HG03066 (cell line): ENCODE data around the gene GNAO1.

Source experiments
- ATAC-seq: cut with Tn5 transposase; IDR thresholded peaks from one replicate; pipeline ENCODE4 v1.9.1; 2021; ENCODE audit warnings: low read depth; ENCODE audit not compliant: unreplicated experiment

Gene GNAO1

DNA sequence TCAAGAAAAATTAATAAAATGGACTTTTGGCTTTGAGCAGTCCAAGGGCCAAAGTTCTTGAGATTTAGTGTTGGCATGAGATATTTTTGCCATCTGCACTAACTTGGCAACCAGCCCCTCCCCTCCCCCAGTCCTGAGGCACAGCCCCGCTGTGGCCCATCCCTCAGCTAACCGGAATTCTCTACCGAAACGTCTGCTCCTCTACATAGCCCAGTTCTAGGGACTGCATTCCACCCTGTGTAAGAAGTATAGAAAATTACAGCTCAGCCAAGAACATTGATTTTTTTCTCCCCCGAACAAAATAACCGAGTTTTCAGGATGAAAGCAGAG, 136.6 kb downstream of the GNAO1 start:
- no peak for ATAC-seq

DNA sequence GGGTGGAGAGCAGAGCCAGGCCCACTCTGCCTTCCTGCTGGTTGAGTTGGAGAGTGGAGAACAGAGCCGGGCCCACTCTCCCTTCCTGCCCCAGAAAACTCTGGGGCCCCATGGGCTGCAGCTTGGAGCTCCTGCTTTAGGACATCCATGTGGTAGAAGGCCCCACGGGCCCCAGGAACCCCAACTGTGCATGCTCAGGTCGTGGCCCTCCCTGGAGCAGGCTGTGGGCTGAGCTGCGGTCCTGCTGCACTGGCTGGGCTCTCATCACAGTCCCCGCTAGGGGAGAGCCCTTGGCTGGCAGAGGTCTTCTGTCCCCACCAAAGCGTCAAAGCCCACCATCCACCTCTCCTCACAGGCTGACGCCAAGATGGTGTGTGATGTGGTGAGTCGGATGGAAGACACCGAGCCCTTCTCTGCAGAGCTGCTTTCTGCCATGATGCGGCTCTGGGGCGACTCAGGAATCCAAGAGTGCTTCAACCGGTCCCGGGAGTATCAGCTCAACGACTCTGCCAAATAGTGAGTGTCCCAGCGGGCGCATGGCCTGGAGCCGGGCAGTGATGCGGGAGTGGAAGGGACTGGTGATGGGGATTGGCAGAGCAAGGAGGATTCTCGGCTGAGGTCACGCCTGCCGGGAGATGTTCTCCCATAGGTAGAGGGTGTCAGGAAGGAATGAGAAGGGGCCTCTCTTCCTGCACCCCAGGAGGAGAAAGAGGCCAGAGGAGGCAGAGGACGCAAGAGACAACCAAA, 137.2 kb downstream of the GNAO1 start:
- ATAC-seq: no peak

DNA sequence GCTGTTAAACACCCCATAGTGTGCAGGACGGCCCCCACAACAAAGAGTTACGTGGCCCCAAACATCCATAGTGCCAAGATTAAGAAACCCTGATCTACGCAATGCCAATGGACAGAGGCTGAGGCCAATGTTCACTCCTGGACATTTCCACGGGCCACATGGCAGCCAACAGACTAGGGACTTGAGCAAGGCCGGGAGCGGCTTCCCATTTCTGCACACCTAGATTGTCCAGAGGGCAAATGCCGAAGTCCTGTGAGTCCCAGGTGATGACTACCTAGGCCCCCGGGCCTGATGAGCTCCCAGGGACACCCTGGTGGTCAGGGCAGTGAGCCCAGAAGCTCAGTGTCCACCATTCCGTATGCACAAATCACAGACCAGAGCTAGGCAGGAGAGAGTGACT, 138.6 kb downstream of the GNAO1 start:
- no peak for ATAC-seq

DNA sequence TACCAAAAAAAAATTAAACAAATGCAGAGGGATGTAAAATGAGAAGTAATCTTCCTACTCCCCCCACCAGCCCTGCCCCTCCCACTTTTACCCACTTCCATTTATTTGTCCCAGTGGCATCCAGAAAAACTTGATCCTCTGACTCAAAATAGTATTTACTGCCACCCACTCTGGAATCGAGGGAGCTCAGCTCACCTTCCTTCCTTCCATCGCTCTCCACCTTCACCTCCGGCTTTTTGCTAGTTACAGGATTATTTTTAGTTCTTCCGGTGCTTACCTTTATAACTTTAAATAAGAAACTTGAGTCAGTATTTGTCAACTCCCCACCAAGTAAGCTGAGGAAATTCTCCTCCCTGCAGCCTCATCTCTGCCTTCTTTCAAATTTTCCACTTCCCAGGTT, 139.2 kb downstream of the GNAO1 start:
- no peak for ATAC-seq

DNA sequence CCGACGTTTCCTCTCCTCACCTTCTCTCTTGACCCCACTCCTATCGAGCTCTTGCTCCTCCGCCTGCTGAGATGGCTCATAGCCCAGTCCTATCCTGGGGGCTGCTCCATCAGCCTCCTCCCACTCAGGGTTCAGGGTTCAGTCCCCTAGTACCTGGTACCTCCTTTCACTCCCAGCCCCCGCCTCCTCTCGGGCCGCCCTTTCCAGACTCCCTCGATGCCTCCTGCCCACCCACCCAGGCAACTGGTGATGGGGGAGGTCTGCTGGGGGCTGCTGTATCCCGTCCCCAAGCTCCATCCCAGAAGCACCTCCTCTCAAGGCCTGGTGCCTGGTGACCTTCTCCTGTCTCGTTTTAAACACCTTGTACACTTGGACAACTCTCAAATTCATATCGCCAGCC, 140.1 kb downstream of the GNAO1 start:
- no peak for ATAC-seq

DNA sequence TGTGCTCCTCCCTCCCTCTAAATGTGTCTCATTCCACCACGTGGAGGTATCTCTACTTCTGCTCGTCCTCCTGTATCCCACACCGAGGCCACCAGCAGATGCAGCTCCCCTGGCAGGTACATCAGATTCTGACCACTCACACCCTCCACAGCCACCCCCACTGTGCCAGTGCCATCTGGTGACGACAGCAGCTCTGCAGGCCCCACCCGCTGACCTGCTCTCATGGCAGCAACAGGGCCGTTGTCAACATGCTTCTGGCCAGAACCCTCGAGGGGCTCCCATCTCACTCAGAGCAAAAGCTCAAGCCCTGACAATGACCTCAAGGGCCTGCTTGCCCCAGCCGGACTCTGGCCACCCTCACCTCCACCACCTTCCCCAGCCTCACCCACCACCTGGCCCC, 140.6 kb downstream of the GNAO1 start:
- ATAC-seq: no peak

DNA sequence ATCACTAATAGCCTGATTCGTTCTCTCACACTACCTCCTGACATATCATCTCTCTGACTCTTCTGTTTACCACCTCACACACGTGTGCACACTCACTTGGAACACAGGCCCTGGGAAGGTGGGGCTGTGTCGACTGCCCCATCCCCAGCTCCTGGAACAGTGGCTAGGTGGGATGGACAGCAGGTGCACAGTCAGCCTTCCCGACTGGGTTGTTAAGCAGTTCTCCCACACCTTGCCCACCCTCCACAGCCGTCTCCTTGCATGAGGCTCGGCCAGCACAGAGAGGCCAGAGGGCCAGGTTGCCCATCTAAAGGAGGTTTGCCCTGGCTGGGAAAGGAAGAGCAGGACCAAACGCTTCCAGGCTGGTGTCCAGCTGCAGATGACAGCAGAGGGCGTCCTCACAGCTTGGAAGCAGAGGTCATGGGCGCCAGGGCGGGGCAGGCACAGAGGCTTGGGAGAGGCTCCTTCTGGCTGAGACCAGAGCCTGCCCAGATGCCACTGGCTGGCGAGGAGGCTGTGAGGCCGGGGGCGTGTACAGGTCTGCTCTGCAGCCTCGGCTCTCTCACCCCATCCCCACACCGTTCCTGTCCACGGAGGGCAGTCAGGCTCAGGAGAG, 141.3 kb downstream of the GNAO1 start:
- no peak for ATAC-seq

DNA sequence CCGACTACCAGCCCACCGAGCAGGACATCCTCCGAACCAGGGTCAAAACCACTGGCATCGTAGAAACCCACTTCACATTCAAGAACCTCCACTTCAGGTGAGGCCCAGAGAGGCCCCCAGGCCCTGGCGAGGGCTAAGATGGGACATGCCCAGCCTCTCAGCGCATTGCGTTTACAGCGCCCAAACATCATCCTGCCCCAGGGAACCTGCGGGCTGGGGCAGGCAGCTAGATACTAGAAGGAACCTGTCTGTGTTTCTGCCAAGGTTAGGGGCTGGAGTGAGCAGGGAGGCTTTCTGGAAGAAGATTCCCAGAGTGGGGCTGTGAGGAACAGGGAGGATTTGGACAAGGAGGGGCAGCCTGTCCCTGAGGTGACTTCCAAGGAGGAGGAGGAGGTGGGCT, 143.5 kb downstream of the GNAO1 start:
- no peak for ATAC-seq

DNA sequence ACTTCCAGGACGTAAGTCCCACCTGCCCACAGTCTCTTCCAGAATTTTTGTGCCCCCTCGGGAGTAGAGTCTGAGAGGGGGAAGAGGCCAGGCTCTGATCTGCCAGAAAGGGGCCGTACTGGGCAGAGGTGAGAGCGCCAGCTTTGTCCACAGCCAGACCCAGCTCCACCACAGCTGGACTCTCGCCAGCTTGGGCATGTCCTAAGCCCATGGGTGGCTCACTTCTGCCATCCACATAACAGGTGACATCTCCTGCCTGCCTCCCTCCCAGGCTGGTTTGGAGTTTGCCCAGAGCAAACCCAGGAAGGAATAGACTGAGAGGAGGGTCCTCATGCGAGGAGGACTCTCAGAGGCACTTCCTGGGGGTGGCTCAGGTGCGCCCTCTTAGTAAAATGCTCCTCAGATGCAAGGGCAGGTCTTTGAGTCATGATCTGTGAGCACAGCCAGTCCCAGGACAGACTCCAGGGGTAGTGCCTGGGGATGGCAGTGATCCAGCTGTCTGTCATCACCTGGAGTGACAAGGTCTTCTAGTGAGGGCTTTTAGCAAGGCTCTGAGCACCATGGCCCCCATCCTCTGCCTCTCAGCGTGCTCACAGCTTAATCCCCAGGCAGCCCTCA, 144.9 kb downstream of the GNAO1 start:
- ATAC-seq: no peak

DNA sequence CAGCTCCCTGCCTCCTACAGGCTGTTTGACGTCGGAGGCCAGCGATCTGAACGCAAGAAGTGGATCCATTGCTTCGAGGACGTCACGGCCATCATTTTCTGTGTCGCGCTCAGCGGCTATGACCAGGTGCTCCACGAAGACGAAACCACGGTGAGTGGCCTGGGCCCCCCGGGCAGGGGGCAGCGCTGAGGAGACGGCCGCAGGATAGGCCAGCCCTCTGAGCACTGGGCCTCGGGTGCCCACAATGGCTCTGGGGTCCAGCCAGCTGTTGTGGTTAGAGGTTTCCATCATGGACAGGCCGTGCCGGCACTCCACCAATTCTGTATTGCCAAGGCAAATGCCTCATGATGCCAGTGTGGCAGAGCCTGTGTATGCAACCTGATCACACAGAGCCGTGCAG, 145.4 kb downstream of the GNAO1 start:
- ATAC-seq: no peak

DNA sequence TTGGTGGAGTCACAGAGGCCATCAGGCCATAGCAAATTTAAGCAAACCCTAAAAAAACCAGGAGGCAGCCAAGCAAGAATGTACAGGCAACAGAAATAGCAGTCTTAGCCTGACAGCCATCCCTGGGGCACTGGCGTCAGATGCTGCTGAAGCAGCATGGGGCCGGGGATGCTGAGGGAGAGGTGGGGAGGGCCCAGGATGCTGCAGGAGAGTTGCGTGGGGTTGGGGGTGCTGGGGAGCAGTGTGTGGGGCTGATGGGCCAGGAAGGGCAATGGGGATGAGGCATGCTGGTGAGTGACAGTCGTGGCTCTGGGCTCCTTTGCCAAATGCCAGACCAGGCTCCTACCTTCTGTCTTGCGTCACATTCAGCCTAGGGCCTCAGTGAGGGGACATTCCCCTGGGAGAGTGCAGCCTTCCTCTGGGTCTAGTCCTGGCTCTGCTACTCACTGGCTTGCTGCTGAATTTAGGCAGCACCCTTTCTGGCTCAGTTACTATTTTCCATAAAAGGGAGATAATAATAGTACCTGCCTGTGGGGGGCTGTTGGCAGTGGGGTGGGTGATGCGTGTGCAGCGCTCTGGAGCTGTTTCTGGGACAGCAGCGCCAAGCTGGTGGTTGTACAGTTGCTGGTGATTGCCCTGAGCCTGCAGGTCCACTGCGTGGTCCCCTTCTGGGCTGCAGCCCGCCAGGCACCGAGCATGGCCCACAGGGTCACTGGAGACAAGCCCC, 146.0 kb downstream of the GNAO1 start:
- no peak for ATAC-seq

DNA sequence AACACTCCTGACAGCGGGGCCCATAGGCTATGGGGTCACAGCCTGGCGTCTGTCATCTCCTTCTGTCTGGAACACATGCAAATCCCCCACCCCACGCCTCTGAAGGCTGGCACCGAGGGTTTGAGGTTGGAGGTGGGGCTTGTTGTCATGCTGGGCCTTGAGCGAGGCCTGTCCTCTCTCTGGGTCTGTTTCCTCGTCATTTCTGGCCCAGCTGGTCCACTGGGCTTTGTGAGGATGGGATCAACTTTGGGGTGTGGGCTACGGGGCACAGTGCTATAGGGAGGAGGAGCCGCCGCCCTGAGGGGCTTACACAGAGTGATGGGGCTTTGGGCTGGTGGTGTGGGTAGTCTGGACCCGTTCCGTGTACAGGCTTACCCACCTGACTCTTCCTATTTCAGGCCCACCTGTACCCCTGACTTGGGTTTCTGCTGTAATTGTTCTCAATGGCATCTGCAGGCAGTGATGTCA, 146.6 kb downstream of the GNAO1 start:
- ATAC-seq: no peak

DNA sequence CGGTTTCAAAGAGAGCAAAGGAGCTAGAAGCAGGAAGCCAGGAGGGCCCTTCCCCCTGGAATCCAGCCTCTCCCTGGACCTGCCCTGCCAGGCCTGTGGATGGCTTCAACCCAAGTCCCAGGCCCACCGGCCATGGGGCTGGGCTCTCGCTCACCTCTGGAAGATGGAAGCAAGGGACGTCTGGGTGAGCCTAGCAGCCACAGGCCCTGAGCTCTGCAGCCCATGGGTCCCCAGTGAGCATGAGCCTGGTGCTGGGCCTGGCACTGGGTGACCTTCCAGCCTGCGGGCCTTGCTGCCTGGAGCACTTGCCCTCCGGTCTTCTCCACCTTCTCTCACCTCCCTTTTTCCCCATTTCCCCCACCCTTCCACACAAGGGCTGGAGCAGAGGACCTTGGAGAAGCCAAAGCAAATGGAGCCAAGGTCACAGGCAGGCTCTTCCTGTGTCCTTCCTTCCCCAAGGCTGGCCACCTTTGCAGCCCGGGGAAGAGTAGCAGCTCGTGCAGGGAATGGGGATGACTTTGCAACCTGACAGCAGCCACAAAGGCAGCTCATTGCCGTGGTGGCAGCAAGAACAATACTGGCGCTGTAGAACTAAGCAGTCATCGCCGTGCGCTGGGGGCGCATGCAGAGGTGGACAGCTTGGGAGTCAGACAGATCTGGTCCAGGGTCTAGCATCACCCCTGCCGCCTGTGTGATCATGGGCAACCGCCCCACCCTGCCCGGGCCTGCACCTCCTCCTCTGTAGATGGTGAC, 147.5 kb downstream of the GNAO1 start:
- ATAC-seq: no peak

DNA sequence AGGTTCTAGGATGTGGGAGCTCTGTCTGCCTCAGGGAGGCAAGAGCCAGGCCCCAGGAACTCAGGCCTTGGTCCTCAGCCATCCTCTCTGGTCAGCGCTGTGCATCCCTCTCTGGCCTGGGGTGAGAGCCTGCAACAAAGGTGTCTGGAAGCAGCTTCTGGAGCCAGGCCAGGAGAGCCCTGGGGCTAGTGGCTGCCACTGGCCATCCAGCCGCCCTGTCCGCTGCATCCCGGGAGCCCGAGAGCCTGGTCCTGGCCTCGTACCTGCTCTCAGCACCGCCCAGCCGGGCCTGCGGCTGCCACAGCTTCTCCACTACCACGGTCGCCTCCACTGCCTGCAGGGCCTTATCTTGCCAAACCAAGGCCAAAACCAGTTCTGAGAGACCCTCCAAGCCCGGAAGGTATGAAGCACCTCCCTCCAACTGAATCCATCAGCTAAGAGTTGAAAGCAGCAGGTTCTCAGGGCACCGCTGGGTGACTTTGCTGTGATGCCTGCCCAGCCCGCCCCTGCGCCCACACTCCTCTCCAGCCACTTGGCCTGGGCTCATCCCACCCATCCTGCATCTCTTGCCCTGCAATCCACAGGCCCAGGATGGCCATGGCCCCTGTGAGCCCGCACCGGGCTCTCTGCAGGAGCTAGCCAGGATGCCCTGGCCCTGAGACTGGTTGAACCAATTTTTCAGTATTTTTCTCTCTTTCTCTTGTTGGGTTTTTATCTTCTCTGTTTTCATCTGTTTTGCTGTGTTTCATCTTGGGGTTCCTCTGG, 148.3 kb downstream of the GNAO1 start:
- no peak for ATAC-seq

DNA sequence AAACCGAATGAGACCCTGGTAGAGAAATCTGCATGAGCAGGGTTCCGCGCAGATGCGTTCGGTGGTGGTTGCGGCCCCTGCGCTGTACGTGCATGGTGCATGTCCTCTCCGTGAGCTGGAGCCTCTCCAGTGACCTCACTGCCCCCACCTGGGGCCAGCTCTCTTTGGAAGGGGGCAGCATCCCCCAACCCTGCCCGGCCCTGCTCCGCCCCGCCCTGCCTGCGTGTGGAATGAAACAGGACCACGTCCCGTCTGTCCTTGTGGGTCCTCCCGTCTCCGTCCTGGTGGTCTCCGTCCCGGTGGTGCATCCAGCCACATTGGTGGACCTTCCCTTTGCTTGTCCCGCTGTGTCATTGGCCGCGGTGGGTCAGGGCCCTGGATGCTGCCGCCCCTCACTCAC, 149.1 kb downstream of the GNAO1 start:
- ATAC-seq: no peak

DNA sequence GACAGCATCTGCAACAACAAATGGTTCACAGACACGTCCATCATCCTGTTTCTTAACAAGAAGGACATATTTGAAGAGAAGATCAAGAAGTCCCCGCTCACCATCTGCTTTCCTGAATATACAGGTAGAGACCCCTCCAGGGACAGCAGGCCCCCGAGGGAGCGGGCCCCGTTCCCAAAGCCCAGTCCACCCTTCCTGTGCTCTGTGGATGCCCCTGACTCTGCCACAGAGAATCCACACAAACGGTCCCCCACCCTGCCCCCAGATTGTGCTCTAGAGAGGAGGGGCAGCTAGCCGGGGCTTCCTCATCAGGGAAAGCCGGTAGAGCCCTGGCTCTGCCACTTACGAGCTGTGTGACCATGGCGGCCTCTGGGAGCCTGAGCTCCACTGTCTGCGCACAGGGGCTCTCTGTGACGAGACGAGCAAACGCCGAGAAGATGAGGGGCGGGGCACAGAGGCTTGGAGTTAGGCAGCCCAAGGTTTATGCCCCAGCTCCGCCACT, 149.6 kb downstream of the GNAO1 start:
- ATAC-seq: no peak

DNA sequence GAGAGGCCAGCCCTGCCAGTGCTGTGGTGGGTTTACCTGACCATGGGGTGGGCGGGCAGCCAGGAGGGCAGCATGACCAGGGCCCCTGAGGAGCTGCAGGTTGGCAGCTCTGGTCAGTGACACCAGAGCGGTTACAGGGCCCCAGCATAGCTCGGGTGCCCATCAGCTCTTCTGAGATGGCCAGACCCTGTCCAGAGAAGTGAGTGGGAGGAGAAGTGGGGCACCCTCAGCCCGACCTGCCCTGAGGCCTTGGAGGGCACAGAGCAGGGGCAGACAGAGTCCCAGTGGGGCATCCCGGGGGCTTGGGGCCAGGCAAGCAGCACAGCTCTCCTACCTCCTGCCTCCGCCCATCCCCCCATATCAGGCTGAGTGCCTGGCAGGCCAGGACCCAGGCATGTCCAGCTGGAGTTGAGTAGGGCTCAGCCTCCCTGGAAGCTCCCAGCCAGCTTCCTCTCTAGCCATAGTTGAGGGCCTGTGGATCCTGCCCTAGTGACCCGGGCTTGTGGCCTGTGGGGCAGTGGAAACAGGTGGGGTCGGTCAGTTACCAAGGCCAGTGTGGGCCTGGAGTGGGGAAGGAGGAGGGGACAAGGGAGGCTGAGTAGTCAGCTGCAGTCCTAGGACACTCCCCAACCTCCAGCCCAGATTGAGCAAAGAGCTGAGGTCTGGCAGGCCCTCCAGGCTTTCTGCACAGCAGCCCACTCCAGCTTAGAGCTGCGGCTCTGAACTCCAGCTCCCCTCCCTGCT, 150.5 kb downstream of the GNAO1 start:
- ATAC-seq: no peak

DNA sequence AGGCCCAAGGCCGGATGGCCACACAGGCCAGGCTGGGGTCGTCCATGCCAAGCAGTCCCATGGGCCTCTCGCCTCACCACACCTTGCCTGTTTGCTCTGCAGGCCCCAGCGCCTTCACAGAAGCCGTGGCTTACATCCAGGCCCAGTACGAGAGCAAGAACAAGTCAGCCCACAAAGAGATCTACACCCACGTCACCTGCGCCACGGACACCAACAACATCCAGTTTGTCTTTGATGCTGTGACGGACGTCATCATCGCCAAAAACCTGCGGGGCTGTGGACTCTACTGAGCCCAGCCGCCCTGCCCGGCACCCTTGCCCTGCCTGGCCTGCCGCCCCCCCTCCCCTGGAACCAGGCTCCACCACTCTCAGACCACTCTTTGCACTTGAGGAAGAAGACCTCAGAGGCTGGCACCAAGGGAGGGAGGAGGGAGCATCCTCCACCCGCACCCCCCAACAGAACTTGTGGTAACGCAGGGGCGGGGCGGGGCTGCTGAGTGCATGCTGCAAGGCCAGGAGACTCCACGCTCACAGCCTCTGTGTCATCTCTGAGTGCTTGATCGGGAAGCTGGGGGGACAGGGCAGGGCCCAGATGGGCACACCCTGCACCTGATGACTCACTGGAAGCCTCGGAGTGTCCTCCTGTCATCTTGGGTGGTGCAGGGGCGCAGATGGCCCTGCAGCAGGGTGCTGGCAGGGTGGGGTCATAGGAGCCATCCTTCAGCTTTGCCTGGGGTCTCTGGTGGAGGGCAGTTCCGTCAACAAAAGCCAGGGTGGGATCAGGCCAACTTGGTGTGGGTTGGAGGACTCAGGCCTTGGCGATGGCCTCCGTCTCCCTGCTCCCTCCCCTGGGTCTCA, 152.6 kb downstream of the GNAO1 start:
- ATAC-seq: no peak
